ENCODE results near the gene ABHD8. TPM values are rescaled to one million over a fixed set of nuclear protein-coding genes. Genes with fewer than 3 reads are reported as not detected.
A peak's percentile ranks its signal among the peaks of the same experiment; 100 is the strongest.

ABHD8 gene
- total and polyA plus RNA-seq, 2 of the 13 experiments (the other 11 are each of a cell fraction or from before 2014, with no cell fraction given) = 6.3 to 7.2 TPM

DNA sequence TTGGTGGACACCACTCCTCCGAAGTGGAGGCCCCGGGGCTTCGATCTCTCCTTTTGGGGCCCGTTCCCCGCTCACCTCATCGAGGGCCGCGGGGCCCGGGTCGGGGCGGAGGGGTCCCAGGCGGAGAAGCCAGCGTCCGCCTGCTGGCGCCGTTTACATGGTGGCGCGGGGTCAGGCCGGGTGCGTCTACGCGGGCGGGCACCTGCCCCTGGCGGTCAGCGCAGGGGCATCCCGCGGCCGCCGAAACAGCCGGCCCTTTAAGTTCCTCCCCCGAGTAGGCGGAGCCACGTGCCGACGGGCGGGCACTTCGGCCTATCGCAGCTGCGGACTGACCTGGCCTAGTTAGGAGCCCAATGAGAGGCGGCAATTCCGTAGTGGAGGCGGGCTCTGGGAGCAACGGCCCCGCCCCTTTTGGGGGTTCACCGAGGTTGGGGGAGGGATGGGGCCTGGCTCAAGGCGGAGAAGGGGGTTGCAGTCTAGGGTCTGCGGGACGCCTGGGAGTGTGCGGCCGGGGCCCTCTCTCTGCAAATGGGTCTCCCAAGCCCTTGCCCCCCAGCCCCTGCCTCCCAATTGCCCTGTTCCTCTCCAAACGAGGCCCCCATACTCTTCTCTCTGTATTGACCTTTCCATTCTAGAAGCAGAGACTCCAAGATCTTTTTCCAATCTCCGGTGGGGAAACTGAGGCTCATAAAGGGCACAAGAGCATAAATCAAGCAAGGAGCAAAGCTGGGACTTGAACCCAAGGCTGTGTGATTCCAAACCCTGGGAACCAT is at the start of gene ABHD8 (continued):
- TF ChIP-seq, protein P1, sequence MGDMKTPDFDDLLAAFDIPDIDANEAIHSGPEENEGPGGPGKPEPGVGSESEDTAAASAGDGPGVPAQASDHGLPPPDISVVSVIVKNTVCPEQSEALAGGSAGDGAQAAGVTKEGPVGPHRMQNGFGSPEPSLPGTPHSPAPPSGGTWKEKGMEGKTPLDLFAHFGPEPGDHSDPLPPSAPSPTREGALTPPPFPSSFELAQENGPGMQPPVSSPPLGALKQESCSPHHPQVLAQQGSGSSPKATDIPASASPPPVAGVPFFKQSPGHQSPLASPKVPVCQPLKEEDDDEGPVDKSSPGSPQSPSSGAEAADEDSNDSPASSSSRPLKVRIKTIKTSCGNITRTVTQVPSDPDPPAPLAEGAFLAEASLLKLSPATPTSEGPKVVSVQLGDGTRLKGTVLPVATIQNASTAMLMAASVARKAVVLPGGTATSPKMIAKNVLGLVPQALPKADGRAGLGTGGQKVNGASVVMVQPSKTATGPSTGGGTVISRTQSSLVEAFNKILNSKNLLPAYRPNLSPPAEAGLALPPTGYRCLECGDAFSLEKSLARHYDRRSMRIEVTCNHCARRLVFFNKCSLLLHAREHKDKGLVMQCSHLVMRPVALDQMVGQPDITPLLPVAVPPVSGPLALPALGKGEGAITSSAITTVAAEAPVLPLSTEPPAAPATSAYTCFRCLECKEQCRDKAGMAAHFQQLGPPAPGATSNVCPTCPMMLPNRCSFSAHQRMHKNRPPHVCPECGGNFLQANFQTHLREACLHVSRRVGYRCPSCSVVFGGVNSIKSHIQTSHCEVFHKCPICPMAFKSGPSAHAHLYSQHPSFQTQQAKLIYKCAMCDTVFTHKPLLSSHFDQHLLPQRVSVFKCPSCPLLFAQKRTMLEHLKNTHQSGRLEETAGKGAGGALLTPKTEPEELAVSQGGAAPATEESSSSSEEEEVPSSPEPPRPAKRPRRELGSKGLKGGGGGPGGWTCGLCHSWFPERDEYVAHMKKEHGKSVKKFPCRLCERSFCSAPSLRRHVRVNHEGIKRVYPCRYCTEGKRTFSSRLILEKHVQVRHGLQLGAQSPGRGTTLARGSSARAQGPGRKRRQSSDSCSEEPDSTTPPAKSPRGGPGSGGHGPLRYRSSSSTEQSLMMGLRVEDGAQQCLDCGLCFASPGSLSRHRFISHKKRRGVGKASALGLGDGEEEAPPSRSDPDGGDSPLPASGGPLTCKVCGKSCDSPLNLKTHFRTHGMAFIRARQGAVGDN (CRISPR knock-in tag; IDR thresholded peaks at IDR 0.05) = peak; percentile 82
- no peak for TF ChIP-seq GATA4 (IDR thresholded peaks at IDR 0.05; ENCODE audit: borderline replicate concordance, low read depth)
- no peak for TF ChIP-seq TP53 (CRISPR knock-in tag; conservative IDR thresholded peaks at IDR 0.05)
- peak; percentile 95 for TF ChIP-seq NFYC (CRISPR knock-in tag; IDR thresholded peaks at IDR 0.05)
- TF ChIP-seq KLF6 (CRISPR knock-in tag; IDR thresholded peaks at IDR 0.05) = peak; percentile 44; the same call in 1 of the 2 replicates
- peak; percentile 71 for TF ChIP-seq KDM2A (CRISPR knock-in tag; IDR thresholded peaks at IDR 0.05; ENCODE audit: borderline replicate concordance, low read depth)
- TF ChIP-seq, protein P2, sequence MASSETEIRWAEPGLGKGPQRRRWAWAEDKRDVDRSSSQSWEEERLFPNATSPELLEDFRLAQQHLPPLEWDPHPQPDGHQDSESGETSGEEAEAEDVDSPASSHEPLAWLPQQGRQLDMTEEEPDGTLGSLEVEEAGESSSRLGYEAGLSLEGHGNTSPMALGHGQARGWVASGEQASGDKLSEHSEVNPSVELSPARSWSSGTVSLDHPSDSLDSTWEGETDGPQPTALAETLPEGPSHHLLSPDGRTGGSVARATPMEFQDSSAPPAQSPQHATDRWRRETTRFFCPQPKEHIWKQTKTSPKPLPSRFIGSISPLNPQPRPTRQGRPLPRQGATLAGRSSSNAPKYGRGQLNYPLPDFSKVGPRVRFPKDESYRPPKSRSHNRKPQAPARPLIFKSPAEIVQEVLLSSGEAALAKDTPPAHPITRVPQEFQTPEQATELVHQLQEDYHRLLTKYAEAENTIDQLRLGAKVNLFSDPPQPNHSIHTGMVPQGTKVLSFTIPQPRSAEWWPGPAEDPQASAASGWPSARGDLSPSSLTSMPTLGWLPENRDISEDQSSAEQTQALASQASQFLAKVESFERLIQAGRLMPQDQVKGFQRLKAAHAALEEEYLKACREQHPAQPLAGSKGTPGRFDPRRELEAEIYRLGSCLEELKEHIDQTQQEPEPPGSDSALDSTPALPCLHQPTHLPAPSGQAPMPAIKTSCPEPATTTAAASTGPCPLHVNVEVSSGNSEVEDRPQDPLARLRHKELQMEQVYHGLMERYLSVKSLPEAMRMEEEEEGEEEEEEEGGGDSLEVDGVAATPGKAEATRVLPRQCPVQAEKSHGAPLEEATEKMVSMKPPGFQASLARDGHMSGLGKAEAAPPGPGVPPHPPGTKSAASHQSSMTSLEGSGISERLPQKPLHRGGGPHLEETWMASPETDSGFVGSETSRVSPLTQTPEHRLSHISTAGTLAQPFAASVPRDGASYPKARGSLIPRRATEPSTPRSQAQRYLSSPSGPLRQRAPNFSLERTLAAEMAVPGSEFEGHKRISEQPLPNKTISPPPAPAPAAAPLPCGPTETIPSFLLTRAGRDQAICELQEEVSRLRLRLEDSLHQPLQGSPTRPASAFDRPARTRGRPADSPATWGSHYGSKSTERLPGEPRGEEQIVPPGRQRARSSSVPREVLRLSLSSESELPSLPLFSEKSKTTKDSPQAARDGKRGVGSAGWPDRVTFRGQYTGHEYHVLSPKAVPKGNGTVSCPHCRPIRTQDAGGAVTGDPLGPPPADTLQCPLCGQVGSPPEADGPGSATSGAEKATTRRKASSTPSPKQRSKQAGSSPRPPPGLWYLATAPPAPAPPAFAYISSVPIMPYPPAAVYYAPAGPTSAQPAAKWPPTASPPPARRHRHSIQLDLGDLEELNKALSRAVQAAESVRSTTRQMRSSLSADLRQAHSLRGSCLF (CRISPR knock-in tag; IDR thresholded peaks at IDR 0.05; ENCODE audit: borderline replicate concordance) = no peak
- TF ChIP-seq ZFP36L1 (CRISPR knock-in tag; IDR thresholded peaks at IDR 0.05) = no peak
- 0 out of 2 replicates have a peak, but pooled peaks have one; percentile 3 for TF ChIP-seq SRF (IDR thresholded peaks at IDR 0.05; ENCODE audit: low read depth, low read length)
- no peak for TF ChIP-seq ZNF205 (CRISPR knock-in tag; IDR thresholded peaks at IDR 0.05)
- TF ChIP-seq, protein P3, sequence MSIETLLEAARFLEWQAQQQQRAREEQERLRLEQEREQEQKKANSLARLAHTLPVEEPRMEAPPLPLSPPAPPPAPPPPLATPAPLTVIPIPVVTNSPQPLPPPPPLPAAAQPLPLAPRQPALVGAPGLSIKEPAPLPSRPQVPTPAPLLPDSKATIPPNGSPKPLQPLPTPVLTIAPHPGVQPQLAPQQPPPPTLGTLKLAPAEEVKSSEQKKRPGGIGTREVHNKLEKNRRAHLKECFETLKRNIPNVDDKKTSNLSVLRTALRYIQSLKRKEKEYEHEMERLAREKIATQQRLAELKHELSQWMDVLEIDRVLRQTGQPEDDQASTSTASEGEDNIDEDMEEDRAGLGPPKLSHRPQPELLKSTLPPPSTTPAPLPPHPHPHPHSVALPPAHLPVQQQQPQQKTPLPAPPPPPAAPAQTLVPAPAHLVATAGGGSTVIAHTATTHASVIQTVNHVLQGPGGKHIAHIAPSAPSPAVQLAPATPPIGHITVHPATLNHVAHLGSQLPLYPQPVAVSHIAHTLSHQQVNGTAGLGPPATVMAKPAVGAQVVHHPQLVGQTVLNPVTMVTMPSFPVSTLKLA (IDR thresholded peaks at IDR 0.05) = peak; percentile 50
- TF ChIP-seq MED1 (CRISPR knock-in tag; IDR thresholded peaks at IDR 0.05) = 0 out of 2 replicates have a peak, but pooled peaks have one; percentile 25
- TF ChIP-seq HNRNPK (IDR thresholded peaks at IDR 0.05; ENCODE audit: low read depth, low read length, poor library complexity, severe bottlenecking) = peak; percentile 32
- TF ChIP-seq RARG (CRISPR knock-in tag; IDR thresholded peaks at IDR 0.05; ENCODE audit: low read depth) = no peak
- TF ChIP-seq ZBTB7B (CRISPR knock-in tag; IDR thresholded peaks at IDR 0.05) = peak; percentile 71
- TF ChIP-seq PRPF4 (IDR thresholded peaks at IDR 0.05; ENCODE audit: low read depth, low read length, poor library complexity, severe bottlenecking) = no peak
- TF ChIP-seq SAP130 (CRISPR knock-in tag; IDR thresholded peaks at IDR 0.05; ENCODE audit: low read depth) = peak; percentile 77
- peak; percentile 65 for TF ChIP-seq NR2C2 (CRISPR knock-in tag; IDR thresholded peaks at IDR 0.05; ENCODE audit: borderline replicate concordance)
- peak; percentile 60; the same call in 1 of the 2 replicates for TF ChIP-seq DR1 (CRISPR knock-in tag; IDR thresholded peaks at IDR 0.05)
- TF ChIP-seq IRF2 (CRISPR knock-in tag; IDR thresholded peaks at IDR 0.05) = peak; percentile 29; the same call in 1 of the 2 replicates
